Measurements from ENCODE around the gene EIF4G3.
"Not testable (repeated sequence)": the region's sequence is repeated elsewhere in the genome, so short reads cannot be mapped to it uniquely, and the experiment has no call there.

EIF4G3 gene

GRCh38 chr1:21188235-21188634, 11.5 kb upstream of the EIF4G3 start:
- DNase-seq, result no peak

- no peak for DNase-seq
Measured at GRCh38 chr1:21185221-21185731, 8.6 kb upstream of the EIF4G3 start.

GRCh38 chr1:21184276-21184675, 7.6 kb upstream of the EIF4G3 start:
- peak; percentile 35 for DNase-seq

GRCh38 chr1:21182181-21182731, 5.6 kb upstream of the EIF4G3 start:
- no peak for DNase-seq

- not testable (repeated sequence) for DNase-seq
Measured at GRCh38 chr1:21178271-21178670, 1.6 kb upstream of the EIF4G3 start.

GRCh38 chr1:21175670-21176581, 771 bp downstream of the EIF4G3 start:
- peak; percentile 25 for DNase-seq

- DNase-seq, result peak; percentile 59
Measured at GRCh38 chr1:21175324-21175669, 1.4 kb downstream of the EIF4G3 start.

GRCh38 chr1:21174654-21175323, 1.9 kb downstream of the EIF4G3 start:
- no peak for DNase-seq

GRCh38 chr1:21174230-21174629, 2.5 kb downstream of the EIF4G3 start:
- DNase-seq, result no peak

GRCh38 chr1:21173096-21173495, 3.6 kb downstream of the EIF4G3 start:
- not testable (repeated sequence) for DNase-seq

GRCh38 chr1:21170837-21171236, 5.9 kb downstream of the EIF4G3 start:
- DNase-seq, result not testable (repeated sequence)

- DNase-seq, result no peak
Measured at GRCh38 chr1:21168444-21168843, 8.3 kb downstream of the EIF4G3 start.

- DNase-seq, result no peak
Measured at GRCh38 chr1:21165646-21166045, 11.1 kb downstream of the EIF4G3 start.

- no peak for DNase-seq
Measured at GRCh38 chr1:21165076-21165475, 11.6 kb downstream of the EIF4G3 start.

- DNase-seq, result no peak
Measured at GRCh38 chr1:21164266-21164665, 12.4 kb downstream of the EIF4G3 start.

GRCh38 chr1:21162740-21163464, 13.8 kb downstream of the EIF4G3 start:
- no peak for DNase-seq

- DNase-seq, result no peak
Measured at GRCh38 chr1:21161842-21162241, 14.9 kb downstream of the EIF4G3 start.

GRCh38 chr1:21160263-21160796, 16.4 kb downstream of the EIF4G3 start:
- no peak for DNase-seq

- no peak for DNase-seq
Measured at GRCh38 chr1:21157868-21158267, 18.8 kb downstream of the EIF4G3 start.

- DNase-seq, result no peak
Measured at GRCh38 chr1:21157054-21157453, 19.6 kb downstream of the EIF4G3 start.

- no peak for DNase-seq
Measured at GRCh38 chr1:21156019-21156418, 20.7 kb downstream of the EIF4G3 start.

GRCh38 chr1:21154717-21155116, 22.0 kb downstream of the EIF4G3 start:
- no peak for DNase-seq

- no peak for DNase-seq
Measured at GRCh38 chr1:21153388-21153787, 23.3 kb downstream of the EIF4G3 start.

Measured in CD4-positive, alpha-beta T cell treated with Interferon gamma for 1 hour (primary cell).